Kidney epithelial cell (primary cell): ENCODE results near the gene ZBTB47. TPM values are rescaled to one million over a fixed set of nuclear protein-coding genes. Genes with fewer than 3 reads are reported as not detected.

Experiments used
- DNase-seq: peaks from one replicate; pipeline ENCODE4 v3.0.0-alpha.2; 2010; ENCODE audit warnings: low read depth
- H3K27me3 ChIP-seq: 2 replicates; pipeline ENCODE4 v1.6.0; 2011; ENCODE audit warnings: low read length; ENCODE audit not compliant: control insufficient read depth, insufficient read depth
- H3K36me3 ChIP-seq: 2 replicates; pipeline ENCODE4 v1.5.1; 2011; ENCODE audit warnings: low read length; ENCODE audit not compliant: control insufficient read depth, insufficient read depth
- H3K4me3 ChIP-seq: 2 replicates; pipeline ENCODE4 v1.5.1; 2011; ENCODE audit warnings: low read depth, mild to moderate bottlenecking, control low read depth, low read length
- total RNA-seq: library from RNA; depleted of rRNA; stranded (reverse); fragments of >200 nt; gene quantifications from 2 replicates; pipeline ENCODE4 v1.2.3, GENCODE V29; 2015
- TF ChIP-seq, protein P1 (sequence below): IDR thresholded peaks from 2 replicates; pipeline ENCODE4 v1.5.1; 2011; ENCODE audit warnings: mild to moderate bottlenecking, moderate library complexity, low read length, control low read depth, inconsistent platforms; ENCODE audit not compliant: insufficient read depth, poor library complexity, severe bottlenecking

Gene ZBTB47
- total RNA-seq, 1 donor from 2014 or later: 8.8 TPM

DNA sequence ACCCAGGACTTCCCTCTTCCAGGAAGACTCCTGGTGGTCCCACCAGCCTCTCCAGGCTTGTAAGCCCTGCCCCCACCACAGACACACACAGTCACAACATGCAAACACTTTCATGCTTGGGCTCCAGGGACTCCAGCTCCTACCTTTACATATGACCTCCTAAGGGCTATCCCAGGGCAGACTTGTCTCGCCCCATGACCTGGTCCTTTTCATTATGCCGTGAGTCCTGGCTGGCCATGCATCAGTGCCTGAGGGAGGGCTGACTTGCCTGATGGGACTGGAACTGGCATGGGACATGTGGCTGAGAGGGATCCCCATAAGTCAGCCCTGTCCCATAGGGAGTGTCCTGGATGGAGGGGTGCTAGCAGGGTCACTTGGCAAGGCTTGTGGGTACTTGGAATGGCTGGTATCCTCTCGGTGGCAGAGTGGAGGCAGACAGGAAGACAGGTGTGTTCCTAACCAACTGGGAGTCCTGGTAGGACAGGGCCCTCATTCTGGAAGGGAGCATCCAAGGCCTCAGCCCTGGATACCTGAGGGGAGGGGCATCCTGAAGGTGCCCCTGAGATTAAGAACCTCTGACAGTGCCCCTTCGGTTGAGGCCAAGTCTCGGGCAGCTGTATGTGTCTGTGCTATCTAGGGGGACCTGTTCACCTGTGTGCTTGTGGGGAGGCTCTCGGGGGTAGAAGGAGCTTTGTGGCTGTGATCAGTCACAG is 49.6 kb downstream of the ZBTB47 start:
- Histone ChIP-seq H3K4me3 (no peak overlapping the region), H3K27me3 (peaks cover 24% of the 10 kb centered on the region), H3K36me3 (no peaks in the 10 kb centered on the region)
- no peak for DNase-seq
- TF ChIP-seq, protein P1, sequence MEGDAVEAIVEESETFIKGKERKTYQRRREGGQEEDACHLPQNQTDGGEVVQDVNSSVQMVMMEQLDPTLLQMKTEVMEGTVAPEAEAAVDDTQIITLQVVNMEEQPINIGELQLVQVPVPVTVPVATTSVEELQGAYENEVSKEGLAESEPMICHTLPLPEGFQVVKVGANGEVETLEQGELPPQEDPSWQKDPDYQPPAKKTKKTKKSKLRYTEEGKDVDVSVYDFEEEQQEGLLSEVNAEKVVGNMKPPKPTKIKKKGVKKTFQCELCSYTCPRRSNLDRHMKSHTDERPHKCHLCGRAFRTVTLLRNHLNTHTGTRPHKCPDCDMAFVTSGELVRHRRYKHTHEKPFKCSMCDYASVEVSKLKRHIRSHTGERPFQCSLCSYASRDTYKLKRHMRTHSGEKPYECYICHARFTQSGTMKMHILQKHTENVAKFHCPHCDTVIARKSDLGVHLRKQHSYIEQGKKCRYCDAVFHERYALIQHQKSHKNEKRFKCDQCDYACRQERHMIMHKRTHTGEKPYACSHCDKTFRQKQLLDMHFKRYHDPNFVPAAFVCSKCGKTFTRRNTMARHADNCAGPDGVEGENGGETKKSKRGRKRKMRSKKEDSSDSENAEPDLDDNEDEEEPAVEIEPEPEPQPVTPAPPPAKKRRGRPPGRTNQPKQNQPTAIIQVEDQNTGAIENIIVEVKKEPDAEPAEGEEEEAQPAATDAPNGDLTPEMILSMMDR: no peak

DNA sequence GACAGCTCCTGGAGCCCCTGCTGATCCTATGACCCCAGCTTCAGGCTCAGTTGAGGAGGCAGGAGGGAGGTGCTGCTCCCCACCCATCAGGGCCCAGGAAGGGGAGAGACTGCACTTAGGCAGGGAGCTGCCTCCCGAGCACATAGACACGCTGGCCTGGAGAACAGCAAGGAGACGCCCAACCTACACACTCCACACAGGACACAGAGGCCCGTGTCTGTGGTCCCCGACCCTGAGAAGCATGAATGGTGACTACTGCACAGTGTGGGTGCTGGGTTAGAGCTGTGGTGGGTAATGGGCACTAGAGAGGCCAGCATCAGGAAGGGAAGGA is 50.2 kb downstream of the ZBTB47 start:
- Histone ChIP-seq H3K27me3 (peaks cover 22% of the 10 kb centered on the region), H3K4me3 (no peak overlapping the region), H3K36me3 (no peaks in the 10 kb centered on the region)
- TF ChIP-seq, protein P1: no peak
- DNase-seq: no peak

DNA sequence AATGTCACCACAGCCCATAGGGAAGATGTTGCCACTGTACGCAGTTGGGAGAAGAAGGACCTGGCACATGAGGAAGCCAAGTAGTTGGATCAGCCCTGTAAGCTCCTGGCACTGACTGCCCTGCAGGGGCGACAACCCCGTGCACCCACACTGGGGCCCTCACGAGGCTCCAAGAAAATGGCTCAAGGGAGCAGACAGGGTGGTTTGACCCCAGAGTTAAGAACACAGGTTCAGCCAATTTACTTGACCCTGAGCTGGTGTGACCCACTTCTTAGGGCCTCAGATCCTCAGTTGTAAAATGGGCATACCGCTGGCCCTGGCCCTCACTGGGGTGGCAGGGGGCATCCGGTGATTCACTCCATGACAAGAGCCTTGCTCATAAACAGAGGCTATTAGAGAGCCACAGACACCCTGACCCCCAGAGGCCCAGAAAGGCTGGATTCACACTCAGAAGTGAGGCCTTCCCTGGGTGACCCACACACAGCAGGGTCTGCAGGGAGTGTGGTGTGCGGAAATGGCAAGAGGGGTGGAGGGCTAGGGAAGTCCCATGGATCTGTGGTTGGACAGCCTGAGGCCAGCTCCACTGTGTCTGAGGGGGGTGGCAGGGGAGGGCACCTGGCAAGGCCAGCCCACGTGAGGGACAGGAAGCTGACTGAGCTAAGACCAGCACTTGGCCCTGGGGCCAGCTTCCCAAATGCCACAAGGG is 50.8 kb downstream of the ZBTB47 start:
- Histone ChIP-seq H3K27me3 (peaks cover 22% of the 10 kb centered on the region), H3K36me3 (no peaks in the 10 kb centered on the region), H3K4me3 (no peak overlapping the region)
- no peak for DNase-seq
- TF ChIP-seq, protein P1: no peak

DNA sequence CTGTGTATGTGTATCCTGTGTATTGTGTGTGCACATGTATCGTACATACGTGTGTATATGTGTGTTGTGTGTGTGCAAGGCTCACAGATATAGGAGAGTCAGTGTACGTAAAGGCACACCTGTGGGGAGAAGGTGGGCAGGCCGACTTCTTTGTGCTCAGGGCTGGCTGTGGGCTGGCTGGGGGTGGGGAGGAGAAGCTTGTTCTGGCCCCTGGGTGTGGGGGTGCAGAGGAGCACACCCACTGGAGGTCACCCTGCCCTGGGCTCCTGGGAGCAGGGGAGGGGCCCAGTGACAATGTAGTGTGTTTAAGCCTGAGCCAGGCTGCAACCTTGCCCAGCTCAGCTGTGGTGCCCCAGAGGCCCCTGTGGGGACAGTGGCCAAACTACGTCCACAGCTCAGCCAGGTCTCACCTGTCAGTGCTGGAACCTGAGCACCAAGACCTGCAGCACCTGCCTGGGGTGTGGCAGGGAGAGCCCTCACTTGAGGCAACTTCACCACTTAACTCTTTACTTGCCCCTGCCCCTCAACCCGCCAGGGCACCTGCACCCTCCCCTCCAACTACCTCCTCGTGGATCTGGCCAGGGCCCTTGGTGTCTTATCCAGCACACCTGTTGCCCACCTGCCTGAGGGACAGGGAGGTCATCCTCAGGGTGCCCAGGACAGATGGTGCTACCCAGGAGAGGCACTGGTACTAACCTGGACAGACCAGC is 51.7 kb downstream of the ZBTB47 start:
- DNase-seq: no peak
- peaks cover 18% of the 10 kb centered on the region for H3K27me3 ChIP-seq
- TF ChIP-seq, protein P1: no peak
- no peak overlapping the region for H3K4me3 ChIP-seq
- no peaks in the 10 kb centered on the region for H3K36me3 ChIP-seq

DNA sequence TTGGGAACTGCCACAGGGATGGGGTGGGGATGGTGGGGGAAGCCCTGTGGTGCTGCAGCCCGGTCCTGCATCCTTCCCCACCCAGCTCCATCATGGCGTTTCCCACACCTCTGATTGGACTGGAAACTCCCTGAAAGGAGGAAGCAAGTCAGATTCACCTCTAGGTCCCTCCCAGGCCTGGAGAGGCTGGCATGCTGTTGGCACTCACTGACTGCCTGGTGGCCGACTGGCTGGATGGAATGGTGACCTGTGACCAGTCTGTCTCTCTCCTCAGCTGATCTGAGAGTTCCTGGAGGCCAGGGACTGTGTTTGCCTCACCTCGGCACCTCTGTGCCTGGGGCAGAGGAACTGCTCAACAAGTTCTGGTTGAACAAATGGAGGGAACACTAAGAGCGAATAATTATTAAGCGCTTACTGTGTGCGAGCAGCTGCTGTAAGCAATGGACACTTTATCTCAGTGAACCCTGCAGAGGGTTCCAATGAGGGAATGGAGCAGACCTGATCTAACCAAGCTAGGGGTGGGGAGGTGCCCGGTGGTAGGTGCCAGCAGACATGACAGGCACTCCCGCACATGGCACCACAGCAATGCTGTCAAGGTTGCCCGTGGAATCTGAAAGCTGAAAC is 52.6 kb downstream of the ZBTB47 start:
- DNase-seq: no peak
- no peaks in the 10 kb centered on the region for H3K36me3 ChIP-seq
- peaks cover 18% of the 10 kb centered on the region for H3K27me3 ChIP-seq
- no peak overlapping the region for H3K4me3 ChIP-seq
- TF ChIP-seq, protein P1: no peak
